Measurements from ENCODE around the gene IL25. TPM values are rescaled to one million over a fixed set of nuclear protein-coding genes. Genes with fewer than 3 reads are reported as not detected.

IL25 gene
- total RNA-seq, 1 donor from 2014 or later = not detected

- Histone ChIP-seq H3K36me3 (ENCODE audit: control insufficient read depth, insufficient read depth, low read length) (no peaks in the 10 kb centered on the region), H3K4me3 (ENCODE audit: low read depth, low read length) (no peak overlapping the region), H3K27me3 (ENCODE audit: control insufficient read depth, insufficient read depth, low read length) (peaks cover 5% of the 10 kb centered on the region)
- no peak for DNase-seq (ENCODE audit: low read depth)
- TF ChIP-seq CTCF (IDR thresholded peaks at IDR 0.05; ENCODE audit: insufficient read depth, low read length, poor library complexity, severe bottlenecking) = no peak
Observed at GRCh38 chr14:23346693-23347405, 25.8 kb upstream of the IL25 start.

DNA sequence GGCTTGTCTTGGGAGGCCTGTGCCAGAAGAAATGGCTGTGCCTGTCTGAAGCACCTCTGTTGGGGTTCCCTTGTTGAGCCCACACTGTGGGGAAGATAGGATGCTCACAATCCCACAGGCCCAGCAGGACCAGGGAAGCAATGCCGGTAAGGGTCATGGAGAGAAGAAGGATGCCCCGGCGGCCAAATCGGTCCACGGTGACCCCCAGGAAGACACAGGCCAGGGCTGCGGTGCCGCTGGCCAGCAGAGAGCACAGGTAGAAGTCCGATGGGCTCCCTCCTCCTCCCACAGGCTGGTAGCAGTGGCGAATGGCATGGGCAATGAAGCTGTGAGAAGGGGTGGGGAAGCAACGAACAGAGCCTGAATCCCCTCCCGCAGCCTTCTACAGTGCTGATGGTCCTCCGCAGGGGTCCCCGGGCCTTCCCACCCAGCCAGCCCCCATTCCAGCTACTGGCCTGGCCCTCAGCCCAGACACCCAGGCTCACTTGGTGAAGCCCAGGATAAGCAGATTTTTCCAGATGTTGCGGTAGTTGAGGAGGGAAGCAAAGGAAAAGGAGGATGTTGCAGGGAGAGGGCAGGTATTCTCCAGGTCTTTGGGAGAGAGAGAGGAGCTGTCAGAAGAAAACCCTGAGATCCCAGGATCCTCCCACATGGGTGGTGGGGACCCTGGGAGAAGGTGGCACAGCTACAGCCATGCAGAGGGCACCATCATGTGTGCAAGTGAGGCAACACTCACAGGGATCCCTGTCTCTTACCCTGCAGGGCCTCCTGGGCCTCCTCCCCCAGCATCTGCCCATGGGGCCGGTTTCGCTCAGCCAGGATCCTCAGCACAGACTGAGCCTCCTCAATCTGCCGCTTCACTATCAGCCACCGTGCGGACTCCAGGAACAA lies 25.0 kb upstream of the IL25 start:
- TF ChIP-seq CTCF (IDR thresholded peaks at IDR 0.05; ENCODE audit: insufficient read depth, low read length, poor library complexity, severe bottlenecking) = no peak
- Histone ChIP-seq H3K27me3 (ENCODE audit: control insufficient read depth, insufficient read depth, low read length) (peaks cover 12% of the 10 kb centered on the region), H3K36me3 (ENCODE audit: control insufficient read depth, insufficient read depth, low read length) (no peaks in the 10 kb centered on the region), H3K4me3 (ENCODE audit: low read depth, low read length) (no peak overlapping the region)
- no peak for DNase-seq (ENCODE audit: low read depth)

- Histone ChIP-seq H3K4me3 (ENCODE audit: low read depth, low read length) (no peak overlapping the region), H3K36me3 (ENCODE audit: control insufficient read depth, insufficient read depth, low read length) (no peaks in the 10 kb centered on the region), H3K27me3 (ENCODE audit: control insufficient read depth, insufficient read depth, low read length) (peaks cover 12% of the 10 kb centered on the region)
- no peak for DNase-seq (ENCODE audit: low read depth)
- TF ChIP-seq CTCF (IDR thresholded peaks at IDR 0.05; ENCODE audit: insufficient read depth, low read length, poor library complexity, severe bottlenecking) = no peak
Observed at GRCh38 chr14:23348297-23348655, 24.3 kb upstream of the IL25 start.

DNA sequence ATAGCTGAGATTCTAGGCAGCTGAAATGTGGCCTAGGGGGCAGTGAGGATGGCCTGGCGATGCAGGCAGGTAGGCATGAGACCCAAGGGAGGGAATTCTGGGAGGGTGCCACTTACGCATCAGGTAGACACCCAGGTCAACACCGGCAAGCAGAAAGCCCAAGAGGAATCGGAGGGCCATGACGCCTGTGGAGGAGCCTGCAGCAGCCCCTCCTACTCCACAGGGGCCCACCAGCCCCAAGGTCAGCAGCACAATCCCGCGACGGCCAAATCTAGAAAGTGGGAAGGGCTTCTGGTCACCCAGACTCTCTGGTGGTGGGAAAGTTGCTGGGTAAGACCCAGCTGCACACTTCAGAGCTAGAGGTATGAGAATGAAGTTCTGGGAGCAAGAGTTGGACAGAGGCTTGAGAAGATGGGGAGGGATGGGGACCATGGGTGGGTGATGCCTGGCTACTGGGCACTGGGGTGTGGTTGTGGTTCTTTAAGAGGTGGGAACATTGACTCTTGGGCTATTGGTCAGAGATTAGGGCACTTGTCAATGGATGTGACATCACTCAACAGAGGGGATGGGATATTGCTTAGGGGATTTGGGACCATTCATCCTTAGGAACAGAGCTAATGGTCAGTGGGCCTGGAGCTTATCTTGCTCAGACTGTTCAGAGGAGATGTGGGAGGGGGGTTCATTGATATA lies 23.3 kb upstream of the IL25 start:
- Histone ChIP-seq H3K27me3 (ENCODE audit: control insufficient read depth, insufficient read depth, low read length) (peaks cover 15% of the 10 kb centered on the region), H3K36me3 (ENCODE audit: control insufficient read depth, insufficient read depth, low read length) (no peaks in the 10 kb centered on the region), H3K4me3 (ENCODE audit: low read depth, low read length) (no peak overlapping the region)
- TF ChIP-seq CTCF (IDR thresholded peaks at IDR 0.05; ENCODE audit: insufficient read depth, low read length, poor library complexity, severe bottlenecking) = no peak
- DNase-seq (ENCODE audit: low read depth) = no peak

DNA sequence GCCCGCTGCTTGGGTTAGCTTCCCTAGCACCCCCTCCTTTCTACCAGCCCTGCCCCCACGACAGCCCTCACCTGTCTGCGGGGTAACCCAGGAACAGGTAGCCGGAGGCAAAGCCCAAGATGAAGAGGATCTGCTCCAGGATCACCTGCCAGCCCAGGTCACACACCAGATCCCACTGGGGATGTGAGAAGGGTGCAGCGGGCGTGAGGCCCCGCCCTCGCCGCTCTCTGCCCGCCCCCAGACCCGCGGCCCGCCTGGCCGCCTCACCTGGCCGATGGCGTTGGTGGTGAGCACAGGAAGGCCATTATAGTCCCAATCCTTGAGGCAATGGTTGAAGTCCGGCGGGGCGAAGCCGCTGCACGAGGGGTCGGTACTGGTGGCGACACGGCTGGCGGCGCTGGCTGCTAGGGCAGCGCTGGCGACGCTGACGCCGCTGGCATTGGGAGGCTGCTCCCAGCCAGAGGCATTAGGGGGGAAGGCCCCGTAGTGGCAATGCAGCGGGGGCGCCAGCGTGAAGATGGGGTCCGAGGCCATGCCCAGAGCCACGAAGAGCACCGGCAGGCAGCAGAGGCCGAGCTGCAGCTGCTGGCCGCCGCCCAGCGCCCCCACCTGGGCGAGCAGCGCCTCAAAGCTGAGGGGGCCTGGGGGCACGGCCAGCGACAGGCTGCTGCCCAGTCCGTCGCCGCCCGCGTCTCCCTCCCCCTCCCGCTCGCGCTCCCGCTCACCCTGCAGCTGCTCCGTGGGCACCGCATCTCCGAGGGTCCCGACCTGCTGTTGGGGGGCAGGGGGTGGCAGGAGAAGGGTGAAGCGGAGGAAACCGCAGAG lies 20.7 kb upstream of the IL25 start:
- no peak for DNase-seq (ENCODE audit: low read depth)
- TF ChIP-seq CTCF (IDR thresholded peaks at IDR 0.05; ENCODE audit: insufficient read depth, low read length, poor library complexity, severe bottlenecking) = no peak
- Histone ChIP-seq H3K4me3 (ENCODE audit: low read depth, low read length) (peak overlapping the region; percentile 65), H3K27me3 (ENCODE audit: control insufficient read depth, insufficient read depth, low read length) (peaks cover 15% of the 10 kb centered on the region), H3K36me3 (ENCODE audit: control insufficient read depth, insufficient read depth, low read length) (no peaks in the 10 kb centered on the region)

Measured in kidney epithelial cell (primary cell).